ENCODE data around the gene NECAB3. TPM values are rescaled to one million over a fixed set of nuclear protein-coding genes. Genes with fewer than 3 reads are reported as not detected.

Gene NECAB3
- total RNA-seq, 2 donors from 2014 or later: 142 to 156 TPM

DNA sequence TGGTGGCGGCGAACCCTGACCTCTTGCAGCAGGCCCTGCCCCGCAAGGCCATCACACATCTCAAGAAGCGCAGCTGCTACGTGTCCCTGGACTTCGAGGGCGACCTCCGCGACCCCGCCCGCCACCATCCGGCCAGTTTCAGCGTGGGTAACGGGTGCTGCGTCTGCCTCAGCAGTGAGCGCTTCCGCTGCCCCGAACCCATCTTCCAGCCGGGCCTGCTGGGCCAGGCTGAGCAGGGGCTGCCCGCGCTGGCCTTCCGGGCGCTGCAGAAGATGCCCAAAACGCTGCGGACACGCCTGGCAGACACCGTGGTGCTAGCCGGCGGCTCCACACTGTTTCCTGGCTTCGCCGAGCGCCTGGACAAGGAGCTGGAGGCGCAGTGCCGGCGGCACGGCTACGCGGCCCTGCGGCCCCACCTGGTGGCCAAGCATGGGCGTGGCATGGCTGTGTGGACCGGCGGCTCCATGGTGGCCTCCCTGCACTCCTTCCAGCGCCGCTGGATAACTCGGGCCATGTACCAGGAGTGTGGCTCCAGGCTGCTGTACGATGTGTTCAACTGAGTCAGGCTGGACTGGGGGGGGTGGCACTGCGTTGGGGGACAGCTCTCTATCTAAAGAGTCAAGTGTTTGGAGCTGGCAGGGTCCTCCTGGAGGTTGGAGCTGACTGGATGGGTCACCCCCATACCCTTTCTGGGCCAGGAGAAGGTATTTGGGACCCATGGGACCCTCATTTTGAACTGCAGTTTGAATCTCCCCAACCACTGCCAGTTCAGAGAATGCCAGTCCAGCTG is 6.4 kb downstream of the NECAB3 start:
- Histone ChIP-seq H3K27ac (peak overlapping the region; percentile 90 to 91), H3K27me3 (replicated peaks; ENCODE audit: insufficient read depth) (no peaks in the 10 kb centered on the region), H3K36me3 (no peaks in the 10 kb centered on the region), H3K9me3 (no peaks in the 10 kb centered on the region), H3K4me3 (peak overlapping the region; percentile 51 to 53), H3K4me1 (replicated peaks) (peaks cover 13% of the 10 kb centered on the region)
- intact Hi-C loops (cut with DNase I): loop anchor here (5.0 kb wide), 1 partner anchor 211 kb away; no protein-coding TSS in a partner anchor
- 43% methylated on average over 47 of the region's 47 CpGs for WGBS
- TF ChIP-seq, protein P1, sequence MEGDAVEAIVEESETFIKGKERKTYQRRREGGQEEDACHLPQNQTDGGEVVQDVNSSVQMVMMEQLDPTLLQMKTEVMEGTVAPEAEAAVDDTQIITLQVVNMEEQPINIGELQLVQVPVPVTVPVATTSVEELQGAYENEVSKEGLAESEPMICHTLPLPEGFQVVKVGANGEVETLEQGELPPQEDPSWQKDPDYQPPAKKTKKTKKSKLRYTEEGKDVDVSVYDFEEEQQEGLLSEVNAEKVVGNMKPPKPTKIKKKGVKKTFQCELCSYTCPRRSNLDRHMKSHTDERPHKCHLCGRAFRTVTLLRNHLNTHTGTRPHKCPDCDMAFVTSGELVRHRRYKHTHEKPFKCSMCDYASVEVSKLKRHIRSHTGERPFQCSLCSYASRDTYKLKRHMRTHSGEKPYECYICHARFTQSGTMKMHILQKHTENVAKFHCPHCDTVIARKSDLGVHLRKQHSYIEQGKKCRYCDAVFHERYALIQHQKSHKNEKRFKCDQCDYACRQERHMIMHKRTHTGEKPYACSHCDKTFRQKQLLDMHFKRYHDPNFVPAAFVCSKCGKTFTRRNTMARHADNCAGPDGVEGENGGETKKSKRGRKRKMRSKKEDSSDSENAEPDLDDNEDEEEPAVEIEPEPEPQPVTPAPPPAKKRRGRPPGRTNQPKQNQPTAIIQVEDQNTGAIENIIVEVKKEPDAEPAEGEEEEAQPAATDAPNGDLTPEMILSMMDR (IDR thresholded peaks at IDR 0.05): peak; percentile 78 to 99 (median 92)
- peak; percentile 24 for TF ChIP-seq POLR2A (IDR thresholded peaks at IDR 0.05)
- TF ChIP-seq POLR2AphosphoS5 (IDR thresholded peaks at IDR 0.05): peak; percentile 57
- peak; percentile 79 for DNase-seq (ENCODE audit: low spot score)

DNA sequence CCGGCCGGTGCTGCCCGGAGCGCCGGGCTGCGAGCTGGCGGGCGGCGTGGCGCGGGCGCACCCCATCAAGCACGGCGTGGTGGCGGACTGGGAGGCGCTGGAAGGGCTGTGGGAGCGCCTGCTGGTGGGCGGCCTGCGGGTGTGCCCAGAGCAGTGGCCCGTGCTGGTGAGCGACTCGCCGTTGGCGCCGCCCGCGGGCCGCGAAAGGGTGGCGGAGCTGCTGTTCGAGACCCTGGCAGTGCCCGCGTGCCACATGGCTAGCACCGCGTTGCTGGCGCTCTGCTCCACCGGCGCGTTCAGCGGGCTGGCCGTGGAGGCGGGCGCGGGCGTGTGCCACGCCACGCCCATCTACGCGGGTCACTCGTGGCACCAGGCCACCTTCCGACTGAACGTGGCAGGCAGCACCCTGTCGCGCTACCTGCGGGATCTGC is 7.0 kb downstream of the NECAB3 start:
- 12% methylated on average over 36 of the region's 55 CpGs for WGBS
- Histone ChIP-seq H3K27ac (peak overlapping the region; percentile 90 to 91), H3K36me3 (no peaks in the 10 kb centered on the region), H3K27me3 (replicated peaks; ENCODE audit: insufficient read depth) (no peaks in the 10 kb centered on the region), H3K9me3 (no peaks in the 10 kb centered on the region), H3K4me3 (peak overlapping the region; percentile 51 to 53), H3K4me1 (replicated peaks) (peaks cover 9% of the 10 kb centered on the region)
- intact Hi-C loops (cut with DNase I): loop anchor here (5.0 kb wide), 1 partner anchor 210 kb away; no protein-coding TSS in a partner anchor
- TF ChIP-seq POLR2AphosphoS5 (IDR thresholded peaks at IDR 0.05): no peak
- TF ChIP-seq, protein P1 (IDR thresholded peaks at IDR 0.05): no peak
- no peak for TF ChIP-seq POLR2A (IDR thresholded peaks at IDR 0.05)
- no peak for DNase-seq (ENCODE audit: low spot score)

GRCh38 chr20:33666293-33667244 is 7.7 kb downstream of the NECAB3 start, which contains the start of gene ACTL10:
ACTL10 (plus strand) TSS chr20:33666943; CDS start chr20:33667498, 555 bp downstream.
- intact Hi-C loops (cut with DNase I): loop anchor here (5.0 kb wide), 1 partner anchor 209 kb away; no protein-coding TSS in a partner anchor
- Histone ChIP-seq H3K4me3 (peak within 1 kb of the TSS; percentile 51 to 53), H3K4me1 (replicated peaks) (peaks cover 7% of the 10 kb centered on the region), H3K27ac (peak within 1 kb of the TSS; percentile 90 to 91), H3K36me3 (no peaks in the 10 kb centered on the region), H3K27me3 (replicated peaks; ENCODE audit: insufficient read depth) (no peaks in the 10 kb centered on the region), H3K9me3 (no peaks in the 10 kb centered on the region)
- DNase-seq (ENCODE audit: low spot score): peak; percentile 96
- 14% methylated on average over 31 of the region's 50 CpGs for WGBS
- TF ChIP-seq POLR2AphosphoS5 (IDR thresholded peaks at IDR 0.05): peak; percentile 94
- TF ChIP-seq, protein P1 (IDR thresholded peaks at IDR 0.05): peak in 2 of 4 experiments; percentile 43 to 50
- TF ChIP-seq POLR2A (IDR thresholded peaks at IDR 0.05): peak; percentile 96

- intact Hi-C loops (cut with DNase I): loop anchor here (5.0 kb wide), 1 partner anchor 207 kb away; no protein-coding TSS in a partner anchor
- H3K9me3 ChIP-seq: no peaks in the 10 kb centered on the region
- H3K36me3 ChIP-seq: peaks cover 0 to 5% of the 10 kb centered on the region in 2 donors
- H3K4me3 ChIP-seq: no peak overlapping the region
- H3K27me3 ChIP-seq (replicated peaks; ENCODE audit: insufficient read depth): no peaks in the 10 kb centered on the region
- TF ChIP-seq, protein P1 (IDR thresholded peaks at IDR 0.05): peak in 1 of 4 experiments; percentile 6
- TF ChIP-seq POLR2AphosphoS5 (IDR thresholded peaks at IDR 0.05): no peak
- WGBS: 93% methylated on average over 2 of the region's 2 CpGs
- no peak for DNase-seq (ENCODE audit: low spot score)
- H3K27ac ChIP-seq: peak overlapping the region; percentile 83 to 90
- H3K4me1 ChIP-seq (replicated peaks): peaks cover 4% of the 10 kb centered on the region
Observed at GRCh38 chr20:33664762-33665144, 9.5 kb downstream of the NECAB3 start.

Measured in prostate gland (tissue), 2 donors.